ENCODE results near the gene S1PR1. TPM values are rescaled to one million over a fixed set of nuclear protein-coding genes. Genes with fewer than 3 reads are reported as not detected.

Gene S1PR1
- total RNA-seq, 6 experiments from 2014 or later, result 9.0 to 14.8 (median 9.3) TPM

DNA sequence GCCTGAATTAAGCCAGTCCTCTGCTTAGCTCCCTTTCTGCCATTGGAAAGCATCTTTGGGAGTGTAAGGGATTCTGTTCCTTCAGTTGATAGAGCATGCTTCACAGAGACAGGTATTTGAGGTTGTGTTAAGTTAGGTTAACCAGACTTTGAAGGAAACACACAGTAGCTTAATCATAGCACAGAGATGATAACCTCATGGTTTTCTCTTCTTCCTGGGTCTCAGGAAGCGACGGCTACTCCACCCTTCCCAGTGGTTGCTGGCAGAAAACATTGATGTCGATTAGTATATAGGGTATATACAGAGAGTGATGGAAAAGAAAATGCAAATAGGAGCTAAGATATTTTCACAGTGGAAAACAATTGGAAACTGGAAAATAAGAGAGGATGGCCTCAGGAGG lies 42.0 kb downstream of the S1PR1 start:
- 33% methylated on average over 3 of the region's 3 CpGs for WGBS (ENCODE audit: insufficient coverage, low coverage, low lambda C conversion rate, missing lambda C conversion rate)
- intact Hi-C loops (cut with DNase I), result no loop called here

DNA sequence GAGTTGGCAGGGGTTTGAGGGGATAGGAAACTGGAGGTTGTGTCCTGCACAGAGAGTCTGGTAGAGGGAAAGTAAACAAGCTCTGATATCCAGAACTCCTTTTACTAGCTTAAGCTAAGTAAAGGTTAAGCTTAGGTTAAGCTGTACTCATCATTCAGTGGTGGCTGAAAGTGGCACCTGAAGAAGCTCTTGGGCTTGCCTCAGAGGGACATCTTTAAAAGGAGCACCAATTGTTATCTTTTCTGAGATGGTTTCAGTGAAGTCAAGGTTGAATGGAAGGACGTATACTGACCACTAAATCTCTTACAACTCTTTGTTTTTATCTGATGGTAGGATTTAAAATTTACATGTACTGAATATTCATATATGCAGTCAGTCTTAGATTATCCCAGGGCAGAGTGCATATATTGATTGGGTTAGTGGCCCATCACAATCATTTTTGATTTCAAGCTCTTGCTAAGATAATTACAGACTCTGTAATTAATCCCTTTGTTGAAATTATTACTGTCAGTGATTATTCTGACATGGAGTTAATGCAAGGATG lies 43.3 kb downstream of the S1PR1 start:
- TF ChIP-seq, protein P1, sequence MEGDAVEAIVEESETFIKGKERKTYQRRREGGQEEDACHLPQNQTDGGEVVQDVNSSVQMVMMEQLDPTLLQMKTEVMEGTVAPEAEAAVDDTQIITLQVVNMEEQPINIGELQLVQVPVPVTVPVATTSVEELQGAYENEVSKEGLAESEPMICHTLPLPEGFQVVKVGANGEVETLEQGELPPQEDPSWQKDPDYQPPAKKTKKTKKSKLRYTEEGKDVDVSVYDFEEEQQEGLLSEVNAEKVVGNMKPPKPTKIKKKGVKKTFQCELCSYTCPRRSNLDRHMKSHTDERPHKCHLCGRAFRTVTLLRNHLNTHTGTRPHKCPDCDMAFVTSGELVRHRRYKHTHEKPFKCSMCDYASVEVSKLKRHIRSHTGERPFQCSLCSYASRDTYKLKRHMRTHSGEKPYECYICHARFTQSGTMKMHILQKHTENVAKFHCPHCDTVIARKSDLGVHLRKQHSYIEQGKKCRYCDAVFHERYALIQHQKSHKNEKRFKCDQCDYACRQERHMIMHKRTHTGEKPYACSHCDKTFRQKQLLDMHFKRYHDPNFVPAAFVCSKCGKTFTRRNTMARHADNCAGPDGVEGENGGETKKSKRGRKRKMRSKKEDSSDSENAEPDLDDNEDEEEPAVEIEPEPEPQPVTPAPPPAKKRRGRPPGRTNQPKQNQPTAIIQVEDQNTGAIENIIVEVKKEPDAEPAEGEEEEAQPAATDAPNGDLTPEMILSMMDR (IDR thresholded peaks at IDR 0.05), result no peak
- TF ChIP-seq POLR2A (IDR thresholded peaks at IDR 0.05), result no peak
- ATAC-seq, result no peak
- WGBS (ENCODE audit: insufficient coverage, low coverage, low lambda C conversion rate, missing lambda C conversion rate), result 67% methylated on average over 1 of the region's 1 CpG
- Histone ChIP-seq H3K4me1 (no peaks in the 10 kb centered on the region), H3K36me3 (no peaks in the 10 kb centered on the region), H3K27ac (no peak overlapping the region), H3K27me3 (no peaks in the 10 kb centered on the region), H3K4me3 (no peak overlapping the region), H3K9me3 (no peaks in the 10 kb centered on the region)
- no peak for DNase-seq
- intact Hi-C loops (cut with DNase I), result no loop called here

More for the DNA sequence above, 42.0 kb downstream of the S1PR1 start:
- DNase-seq (no peak), ATAC-seq (no peak)
- Histone ChIP-seq H3K4me1 (no peaks in the 10 kb centered on the region), H3K27me3 (no peaks in the 10 kb centered on the region), H3K4me3 (no peak overlapping the region), H3K9me3 (no peaks in the 10 kb centered on the region), H3K27ac (no peak overlapping the region), H3K36me3 (no peaks in the 10 kb centered on the region)
- TF ChIP-seq, protein P1 (IDR thresholded peaks at IDR 0.05), result no peak
- TF ChIP-seq POLR2A (IDR thresholded peaks at IDR 0.05), result no peak

DNA sequence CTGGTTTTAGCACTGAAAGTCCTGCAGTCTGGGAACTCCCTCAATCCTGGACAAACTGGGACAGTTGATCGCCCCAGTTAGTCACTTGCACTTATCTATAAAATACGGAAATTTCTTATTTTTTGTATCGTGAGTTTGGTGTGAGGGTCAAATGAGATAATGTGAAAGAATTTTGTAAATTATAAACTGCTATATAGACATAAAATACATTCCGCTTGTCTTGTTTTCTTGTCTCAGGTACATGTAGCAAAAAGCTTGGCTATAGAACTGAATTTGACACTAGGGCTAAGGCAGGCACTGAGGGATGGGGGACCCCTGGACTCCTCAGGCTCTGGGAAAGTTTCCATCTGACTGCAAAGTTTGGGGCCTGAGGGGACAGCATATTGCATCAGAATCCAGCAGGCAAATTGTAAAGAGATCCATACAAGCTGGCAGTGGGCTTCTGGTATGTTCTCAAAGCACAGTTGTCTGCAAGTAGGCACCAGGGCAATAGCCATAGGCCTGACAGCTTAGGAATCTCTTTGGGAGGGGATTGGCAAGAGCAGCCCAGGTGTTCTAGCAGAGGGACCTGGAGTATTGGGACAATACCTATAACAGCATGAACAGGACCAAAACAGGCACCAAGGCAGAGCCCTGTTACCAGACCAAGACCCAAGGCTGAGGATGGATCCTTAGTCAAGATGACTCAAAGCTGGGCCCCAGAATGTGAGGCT lies 44.3 kb downstream of the S1PR1 start:
- no peaks in the 10 kb centered on the region for H3K4me1 ChIP-seq
- H3K27me3 ChIP-seq, result no peaks in the 10 kb centered on the region
- ATAC-seq, result no peak
- no peak overlapping the region for H3K27ac ChIP-seq
- no peaks in the 10 kb centered on the region for H3K9me3 ChIP-seq
- intact Hi-C loops (cut with DNase I), result no loop called here
- no peak for DNase-seq
- no peaks in the 10 kb centered on the region for H3K36me3 ChIP-seq
- TF ChIP-seq, protein P1 (IDR thresholded peaks at IDR 0.05), result no peak
- TF ChIP-seq POLR2A (IDR thresholded peaks at IDR 0.05), result no peak
- no peak overlapping the region for H3K4me3 ChIP-seq
- 95% methylated on average over 4 of the region's 4 CpGs for WGBS (ENCODE audit: insufficient coverage, low coverage, low lambda C conversion rate, missing lambda C conversion rate)

DNA sequence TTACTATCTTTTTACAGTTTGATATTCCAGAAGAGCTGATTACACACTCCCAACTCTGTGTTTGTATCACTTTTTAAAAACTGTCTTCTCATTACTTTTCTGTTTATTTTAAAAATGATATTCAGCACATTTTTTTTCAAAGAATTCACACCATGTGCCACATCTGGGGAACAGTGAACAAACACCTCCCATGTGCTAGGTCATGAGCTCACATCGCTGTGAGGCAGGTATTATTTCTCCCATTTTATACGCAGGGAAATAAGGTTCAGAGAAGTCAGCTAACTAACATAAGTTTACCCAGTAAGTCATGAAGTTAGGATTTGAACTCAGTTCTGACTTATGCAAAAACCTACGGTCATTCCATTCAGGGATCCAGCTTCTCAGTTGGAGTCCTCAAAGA lies 44.9 kb downstream of the S1PR1 start:
- 100% methylated on average over 3 of the region's 3 CpGs for WGBS (ENCODE audit: insufficient coverage, low coverage, low lambda C conversion rate, missing lambda C conversion rate)
- TF ChIP-seq, protein P1 (IDR thresholded peaks at IDR 0.05), result no peak
- TF ChIP-seq POLR2A (IDR thresholded peaks at IDR 0.05), result no peak
- intact Hi-C loops (cut with DNase I), result no loop called here

More for the DNA sequence above, 44.9 kb downstream of the S1PR1 start:
- H3K27me3 ChIP-seq, result no peaks in the 10 kb centered on the region
- H3K4me1 ChIP-seq, result no peaks in the 10 kb centered on the region
- no peak overlapping the region for H3K27ac ChIP-seq
- no peak overlapping the region for H3K4me3 ChIP-seq
- no peaks in the 10 kb centered on the region for H3K9me3 ChIP-seq
- DNase-seq (no peak), ATAC-seq (no peak)
- no peaks in the 10 kb centered on the region for H3K36me3 ChIP-seq
